Calu3 (cell line): ENCODE measurements around the gene C2orf68. TPM values are rescaled to one million over a fixed set of nuclear protein-coding genes. Genes with fewer than 3 reads are reported as not detected.

ENCODE experiments used
- BruUV-seq: library from RNA; stranded (reverse); fragments of 400-500 nt; replicated peaks from 2 replicates; lab custom pipeline; 2021; lab: Mats Ljungman, UMichigan
- CTCF ChIA-PET: fragments of 300-600 bp; sonication (Branson Sonifier 250); formaldehyde crosslinking; loops from one replicate; lab custom pipeline; 2022; ENCODE audit warnings: antibody characterized with exemption; lab: Charles Lee
- DNase-seq: peaks from one replicate; pipeline ENCODE4 v3.0.0; 2022
- H3K27ac Mint-ChIP-seq: one replicate; pipeline ENCODE4 v1.8.0; 2022; ENCODE audit warnings: mixed read lengths; ENCODE audit not compliant: unreplicated experiment
- H3K27me3 Mint-ChIP-seq: one replicate; pipeline ENCODE4 v1.8.0; 2022; ENCODE audit warnings: mixed read lengths; ENCODE audit not compliant: unreplicated experiment
- H3K36me3 Mint-ChIP-seq: one replicate; pipeline ENCODE4 v1.8.0; 2022; ENCODE audit warnings: mild to moderate bottlenecking, moderate library complexity, mixed read lengths; ENCODE audit not compliant: insufficient read depth, unreplicated experiment
- H3K4me1 Mint-ChIP-seq: one replicate; pipeline ENCODE4 v1.8.0; 2022; ENCODE audit warnings: mild to moderate bottlenecking, low read depth, mixed read lengths; ENCODE audit not compliant: unreplicated experiment
- H3K4me3 Mint-ChIP-seq: one replicate; pipeline ENCODE4 v1.8.0; 2022; ENCODE audit warnings: mild to moderate bottlenecking, low read depth, moderate library complexity, mixed read lengths; ENCODE audit not compliant: unreplicated experiment
- H3K9me3 Mint-ChIP-seq: one replicate; pipeline ENCODE4 v1.8.0; 2022; ENCODE audit warnings: low read depth, mixed read lengths; ENCODE audit not compliant: unreplicated experiment
- intact Hi-C: fragments of 100-400 bp; cut with micrococcal nuclease; formaldehyde crosslinking; loops from one replicate; pipeline ENCODE4 v1.10.0; 2022; ENCODE audit not compliant: unreplicated experiment
- total RNA-seq: library from RNA; stranded (reverse); gene quantifications from 2 replicates; pipeline ENCODE4 v1.2.3, GENCODE V29; 2022
- TF ChIP-seq, protein P1 (sequence below): fragments of 200-600 bp; IDR thresholded peaks from one replicate; pipeline ENCODE4 v1.8.0; 2022; ENCODE audit warnings: antibody characterized with exemption; ENCODE audit not compliant: unreplicated experiment

The C2orf68 gene
- total RNA-seq, 1 experiment from 2014 or later, result 39.2 TPM

DNA sequence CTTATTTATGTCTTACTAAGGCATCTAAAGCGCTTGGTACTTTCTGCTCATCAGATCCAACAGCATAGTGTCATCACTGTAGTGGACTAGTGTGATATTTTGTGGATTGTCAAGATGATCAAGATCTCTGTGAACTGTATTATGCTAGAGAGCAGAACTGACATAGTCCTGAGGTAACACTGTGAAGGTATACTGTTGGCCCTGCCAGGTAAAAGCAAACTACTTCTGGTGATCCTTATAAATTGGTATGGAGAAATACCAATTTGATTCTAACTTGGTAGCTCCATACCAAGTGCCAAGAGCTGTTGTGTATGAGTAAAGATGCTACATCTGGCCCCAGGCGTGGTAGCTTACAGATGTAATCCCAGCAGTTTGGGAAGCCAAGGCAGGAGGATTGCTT, 40.2 kb upstream of the C2orf68 start:
- Mint-ChIP-seq H3K27me3 (no peaks in the 10 kb centered on the region), H3K27ac (no peak overlapping the region), H3K4me3 (no peak overlapping the region), H3K9me3 (no peaks in the 10 kb centered on the region), H3K36me3 (peaks cover 65% of the 10 kb centered on the region), H3K4me1 (no peaks in the 10 kb centered on the region)
- no TSS peak for BruUV-seq
- intact Hi-C loops, result no loop called here
- CTCF ChIA-PET, result interaction anchor here (0.6 to 0.7 kb wide), 3 partner anchors 15 to 378 kb away, joined by 3 read pairs; partner anchors contain the start of gene RNF181
- no peak for DNase-seq
- TF ChIP-seq, protein P1, sequence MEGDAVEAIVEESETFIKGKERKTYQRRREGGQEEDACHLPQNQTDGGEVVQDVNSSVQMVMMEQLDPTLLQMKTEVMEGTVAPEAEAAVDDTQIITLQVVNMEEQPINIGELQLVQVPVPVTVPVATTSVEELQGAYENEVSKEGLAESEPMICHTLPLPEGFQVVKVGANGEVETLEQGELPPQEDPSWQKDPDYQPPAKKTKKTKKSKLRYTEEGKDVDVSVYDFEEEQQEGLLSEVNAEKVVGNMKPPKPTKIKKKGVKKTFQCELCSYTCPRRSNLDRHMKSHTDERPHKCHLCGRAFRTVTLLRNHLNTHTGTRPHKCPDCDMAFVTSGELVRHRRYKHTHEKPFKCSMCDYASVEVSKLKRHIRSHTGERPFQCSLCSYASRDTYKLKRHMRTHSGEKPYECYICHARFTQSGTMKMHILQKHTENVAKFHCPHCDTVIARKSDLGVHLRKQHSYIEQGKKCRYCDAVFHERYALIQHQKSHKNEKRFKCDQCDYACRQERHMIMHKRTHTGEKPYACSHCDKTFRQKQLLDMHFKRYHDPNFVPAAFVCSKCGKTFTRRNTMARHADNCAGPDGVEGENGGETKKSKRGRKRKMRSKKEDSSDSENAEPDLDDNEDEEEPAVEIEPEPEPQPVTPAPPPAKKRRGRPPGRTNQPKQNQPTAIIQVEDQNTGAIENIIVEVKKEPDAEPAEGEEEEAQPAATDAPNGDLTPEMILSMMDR, result no peak

- intact Hi-C loops, result no loop called here
- TF ChIP-seq, protein P1, result no peak
- no peaks in the 10 kb centered on the region for H3K9me3 Mint-ChIP-seq
- DNase-seq, result no peak
- BruUV-seq, result no TSS peak
- H3K36me3 Mint-ChIP-seq, result peaks cover 67% of the 10 kb centered on the region
- H3K4me1 Mint-ChIP-seq, result no peaks in the 10 kb centered on the region
- no peak overlapping the region for H3K27ac Mint-ChIP-seq
- H3K27me3 Mint-ChIP-seq, result no peaks in the 10 kb centered on the region
- H3K4me3 Mint-ChIP-seq, result no peak overlapping the region
- CTCF ChIA-PET, result no interaction called here
These were observed 39.2 kb upstream of the C2orf68 start for GRCh38 chr2:85651097-85651496.

GRCh38 chr2:85650456-85650855, 38.6 kb upstream of the C2orf68 start:
- no peaks in the 10 kb centered on the region for H3K9me3 Mint-ChIP-seq
- CTCF ChIA-PET, result no interaction called here
- H3K27ac Mint-ChIP-seq, result no peak overlapping the region
- peaks cover 72% of the 10 kb centered on the region for H3K36me3 Mint-ChIP-seq
- DNase-seq, result no peak
- no TSS peak for BruUV-seq
- TF ChIP-seq, protein P1, result no peak
- intact Hi-C loops, result no loop called here
- no peak overlapping the region for H3K4me3 Mint-ChIP-seq
- H3K4me1 Mint-ChIP-seq, result no peaks in the 10 kb centered on the region
- no peaks in the 10 kb centered on the region for H3K27me3 Mint-ChIP-seq

DNA sequence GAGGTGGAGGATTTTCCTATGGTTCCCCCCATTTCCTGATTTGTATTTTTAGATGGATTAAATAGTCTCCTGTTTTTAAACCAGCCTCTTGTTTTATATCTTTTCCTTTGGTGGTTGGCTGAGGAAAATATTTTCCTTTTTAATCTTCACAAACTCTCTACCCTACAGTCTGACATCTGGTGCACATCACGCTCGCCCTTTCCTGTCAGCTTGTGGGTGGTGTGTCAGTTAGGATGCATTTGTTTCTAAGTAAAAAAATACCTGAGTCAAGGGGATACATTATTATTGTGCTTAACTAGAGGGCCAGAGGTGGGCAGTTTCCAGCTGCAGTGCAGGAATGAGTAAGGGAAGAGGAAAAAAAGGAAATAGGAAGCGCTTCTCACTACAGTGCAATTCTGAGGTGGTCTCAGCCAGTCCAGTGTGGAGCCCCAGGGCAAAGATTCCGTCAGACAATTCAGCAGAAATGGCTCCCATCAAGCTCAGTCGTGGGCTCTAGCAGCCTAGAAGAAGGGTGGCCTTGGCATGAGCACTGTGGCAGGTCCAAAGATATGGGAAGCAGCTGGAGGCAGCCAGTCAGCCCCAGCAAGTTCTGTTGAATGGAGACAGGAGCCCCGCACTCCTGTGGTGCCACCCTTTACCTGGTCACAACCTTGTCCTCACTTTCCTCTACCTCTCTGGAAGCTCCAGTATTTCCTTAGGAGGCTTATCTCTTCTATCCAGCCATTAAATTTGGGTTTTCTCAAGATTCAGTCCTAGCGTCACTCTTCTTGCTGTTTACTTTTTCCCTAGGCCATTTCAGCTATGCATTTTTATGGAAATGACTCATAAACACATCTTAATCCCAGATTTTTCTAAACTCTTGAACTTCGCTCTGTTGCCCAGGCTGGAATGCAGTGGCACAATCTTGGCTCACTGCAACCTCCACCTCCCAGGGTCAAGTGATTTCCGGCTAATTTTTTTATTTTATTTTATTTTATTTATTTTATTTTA, 37.6 kb upstream of the C2orf68 start:
- CTCF ChIA-PET, result interaction anchor here (0.7 to 3.0 kb wide), 3 partner anchors 13 to 45 kb away, joined by 3 to 10 read pairs (median 3); partner anchors contain the start of gene GNLY
- no peaks in the 10 kb centered on the region for H3K4me1 Mint-ChIP-seq
- no peak overlapping the region for H3K4me3 Mint-ChIP-seq
- no peaks in the 10 kb centered on the region for H3K9me3 Mint-ChIP-seq
- BruUV-seq, result no TSS peak
- TF ChIP-seq, protein P1, result no peak
- intact Hi-C loops, result loop anchor here (5.0 kb wide), 1 partner anchor 58 kb away; no protein-coding TSS in a partner anchor
- no peak overlapping the region for H3K27ac Mint-ChIP-seq
- peaks cover 65% of the 10 kb centered on the region for H3K36me3 Mint-ChIP-seq
- no peak for DNase-seq
- no peaks in the 10 kb centered on the region for H3K27me3 Mint-ChIP-seq
